Osteoblast (primary cell): ENCODE measurements around the gene CCDC86. TPM values are rescaled to one million over a fixed set of nuclear protein-coding genes. Genes with fewer than 3 reads are reported as not detected.

ENCODE experiments used
- DNase-seq: peaks from one replicate; pipeline ENCODE4 v3.0.0; 2011; ENCODE audit warnings: low spot score, mixed read lengths; ENCODE audit not compliant: insufficient read length; ENCODE audit errors: missing footprints
- H2AFZ ChIP-seq: 2 replicates; pipeline ENCODE4 v1.6.0; 2011; ENCODE audit warnings: mild to moderate bottlenecking, low read length
- H3K27ac ChIP-seq: 2 replicates; pipeline ENCODE4 v1.5.1; 2011; ENCODE audit warnings: mild to moderate bottlenecking, low read depth, low read length, moderate library complexity
- H3K27me3 ChIP-seq: 2 replicates; pipeline ENCODE4 v1.6.0; 2012; ENCODE audit warnings: mild to moderate bottlenecking, control low read depth, inconsistent platforms, low read length, moderate library complexity; ENCODE audit not compliant: insufficient read depth
- H3K36me3 ChIP-seq: 2 replicates; pipeline ENCODE4 v1.5.1; 2011; ENCODE audit warnings: mild to moderate bottlenecking, low read length, control low read depth, moderate library complexity; ENCODE audit not compliant: insufficient read depth
- H3K4me1 ChIP-seq: 2 replicates; pipeline ENCODE4 v1.5.1; 2011; ENCODE audit warnings: mild to moderate bottlenecking, low read length, control low read depth, moderate library complexity; ENCODE audit not compliant: insufficient read depth
- H3K4me2 ChIP-seq: 2 replicates; pipeline ENCODE4 v1.6.0; 2011; ENCODE audit warnings: mild to moderate bottlenecking, low read length; ENCODE audit not compliant: insufficient read depth
- H3K4me3 ChIP-seq: fragments of 200-600 bp; sonication (generic); 3 replicates; pipeline ENCODE4 v1.5.1; 2012; ENCODE audit warnings: mild to moderate bottlenecking, low read length, inconsistent platforms; ENCODE audit not compliant: insufficient read depth
- H3K79me2 ChIP-seq: 2 replicates; pipeline ENCODE4 v1.6.0; 2012; ENCODE audit warnings: mild to moderate bottlenecking, low read length, control low read depth, inconsistent platforms; ENCODE audit not compliant: insufficient read depth
- H3K9me3 ChIP-seq: 2 replicates; pipeline ENCODE4 v1.5.1; 2011; ENCODE audit warnings: low read depth, low read length, control low read depth
- H4K20me1 ChIP-seq: 2 replicates; pipeline ENCODE4 v1.6.0; 2012; ENCODE audit warnings: mild to moderate bottlenecking, low read length, control low read depth; ENCODE audit not compliant: insufficient read depth
- total RNA-seq: library from RNA; depleted of rRNA; stranded (reverse); fragments of >200 nt; gene quantifications from 2 replicates; pipeline ENCODE4 v1.2.3, GENCODE V29; 2012
- TF ChIP-seq, protein P1 (sequence below): IDR thresholded peaks from 2 replicates; pipeline ENCODE4 v1.5.1; 2011; ENCODE audit warnings: mild to moderate bottlenecking, low read depth, low read length, moderate library complexity; ENCODE audit errors: extremely low read depth

CCDC86 gene
- total RNA-seq, 1 donor: 6.2 TPM

DNA sequence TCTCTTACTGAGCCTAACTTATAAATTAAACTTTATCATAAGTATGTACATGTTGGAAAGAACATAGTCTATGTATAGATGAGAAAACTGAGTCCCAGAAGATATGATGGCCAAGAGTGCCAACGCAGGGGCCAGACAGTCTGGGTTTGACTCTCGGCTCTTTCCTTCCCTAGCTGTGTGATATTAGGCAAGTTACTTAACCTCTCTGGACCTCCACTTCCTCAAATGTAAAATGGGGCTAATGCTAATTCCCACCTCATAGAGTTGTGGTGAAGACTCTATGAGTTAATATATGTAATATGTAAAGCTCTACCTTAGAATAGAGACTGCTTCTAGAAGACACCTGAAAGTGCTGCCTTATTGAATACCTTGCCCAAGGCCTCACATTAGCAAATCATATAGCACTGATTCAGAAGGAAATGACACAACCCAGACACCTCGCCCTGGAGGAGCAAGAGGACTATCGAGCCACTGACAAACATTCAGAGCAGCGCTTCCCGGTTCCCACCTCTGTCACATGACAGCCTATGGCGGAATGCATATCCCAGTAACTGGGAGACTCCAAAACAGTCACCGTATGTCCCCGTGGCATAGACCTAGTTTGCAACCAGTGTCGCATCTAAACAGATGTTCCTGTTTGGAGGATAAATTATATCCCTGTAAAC is 11.3 kb upstream of the CCDC86 start:
- no peaks in the 10 kb centered on the region for H3K9me3 ChIP-seq
- peak; percentile 18 for DNase-seq
- peaks cover 37% of the 10 kb centered on the region for H3K27me3 ChIP-seq
- H3K27ac ChIP-seq: no peak overlapping the region
- H3K4me1 ChIP-seq: peaks cover 5% of the 10 kb centered on the region
- TF ChIP-seq, protein P1, sequence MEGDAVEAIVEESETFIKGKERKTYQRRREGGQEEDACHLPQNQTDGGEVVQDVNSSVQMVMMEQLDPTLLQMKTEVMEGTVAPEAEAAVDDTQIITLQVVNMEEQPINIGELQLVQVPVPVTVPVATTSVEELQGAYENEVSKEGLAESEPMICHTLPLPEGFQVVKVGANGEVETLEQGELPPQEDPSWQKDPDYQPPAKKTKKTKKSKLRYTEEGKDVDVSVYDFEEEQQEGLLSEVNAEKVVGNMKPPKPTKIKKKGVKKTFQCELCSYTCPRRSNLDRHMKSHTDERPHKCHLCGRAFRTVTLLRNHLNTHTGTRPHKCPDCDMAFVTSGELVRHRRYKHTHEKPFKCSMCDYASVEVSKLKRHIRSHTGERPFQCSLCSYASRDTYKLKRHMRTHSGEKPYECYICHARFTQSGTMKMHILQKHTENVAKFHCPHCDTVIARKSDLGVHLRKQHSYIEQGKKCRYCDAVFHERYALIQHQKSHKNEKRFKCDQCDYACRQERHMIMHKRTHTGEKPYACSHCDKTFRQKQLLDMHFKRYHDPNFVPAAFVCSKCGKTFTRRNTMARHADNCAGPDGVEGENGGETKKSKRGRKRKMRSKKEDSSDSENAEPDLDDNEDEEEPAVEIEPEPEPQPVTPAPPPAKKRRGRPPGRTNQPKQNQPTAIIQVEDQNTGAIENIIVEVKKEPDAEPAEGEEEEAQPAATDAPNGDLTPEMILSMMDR: no peak
- no peaks in the 10 kb centered on the region for H3K36me3 ChIP-seq
- no peak overlapping the region for H3K4me2 ChIP-seq
- no peak overlapping the region for H3K4me3 ChIP-seq
- no peaks in the 10 kb centered on the region for H3K79me2 ChIP-seq
- peaks cover 4% of the 10 kb centered on the region for H4K20me1 ChIP-seq
- no peak overlapping the region for H2AFZ ChIP-seq

DNA sequence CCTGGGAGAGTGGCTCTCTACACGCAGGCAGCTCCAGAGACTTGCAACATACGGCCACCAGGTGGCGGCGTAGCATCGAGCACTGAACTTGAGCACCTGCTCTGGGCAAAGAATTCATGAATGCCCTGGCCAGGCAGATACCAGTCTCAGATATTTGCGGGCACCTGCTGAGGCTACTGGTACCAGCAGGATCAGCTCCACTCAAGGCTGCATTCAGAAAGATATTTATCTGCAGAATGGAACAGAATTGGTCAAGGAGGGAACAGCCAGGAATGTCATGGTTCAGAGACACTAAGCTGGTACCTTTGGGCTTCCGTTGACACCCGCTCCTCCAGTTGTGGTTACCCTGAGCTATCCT is 10.8 kb upstream of the CCDC86 start:
- H3K27ac ChIP-seq: no peak overlapping the region
- peaks cover 3% of the 10 kb centered on the region for H4K20me1 ChIP-seq
- H3K4me2 ChIP-seq: no peak overlapping the region
- peaks cover 37% of the 10 kb centered on the region for H3K27me3 ChIP-seq
- no peak overlapping the region for H2AFZ ChIP-seq
- TF ChIP-seq, protein P1: peak; percentile 98
- peaks cover 5% of the 10 kb centered on the region for H3K4me1 ChIP-seq
- H3K79me2 ChIP-seq: no peaks in the 10 kb centered on the region
- H3K4me3 ChIP-seq: no peak overlapping the region
- no peaks in the 10 kb centered on the region for H3K36me3 ChIP-seq
- peak; percentile 95 for DNase-seq
- H3K9me3 ChIP-seq: no peaks in the 10 kb centered on the region

DNA sequence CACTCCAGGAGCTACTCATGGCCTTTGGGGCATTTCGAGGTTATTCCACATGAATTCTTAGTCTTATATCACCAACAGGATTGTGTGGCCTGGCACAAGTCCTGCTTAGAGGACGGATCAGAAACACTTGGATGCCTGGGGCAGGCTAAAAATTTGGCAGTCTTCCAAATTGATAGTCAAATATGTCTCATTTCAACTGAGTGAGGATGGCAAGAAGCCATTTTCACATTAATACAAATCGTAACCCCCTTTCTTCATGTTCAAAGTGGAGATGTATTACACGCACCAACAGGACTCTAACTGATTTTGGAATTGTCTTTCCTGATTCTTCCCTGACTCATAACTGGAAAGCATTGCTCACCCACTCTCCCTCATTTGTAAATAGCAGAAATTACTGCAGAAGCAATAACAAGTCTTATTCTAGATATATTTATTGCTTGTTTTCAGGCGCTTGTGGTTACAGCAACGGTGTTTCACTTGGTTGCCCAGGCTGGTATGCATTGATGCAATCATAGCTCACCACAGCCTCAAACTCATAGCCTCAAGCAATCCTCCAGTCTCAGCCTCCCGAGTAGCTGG is 10.3 kb upstream of the CCDC86 start:
- Histone ChIP-seq H3K27ac (no peak overlapping the region), H3K36me3 (no peaks in the 10 kb centered on the region), H4K20me1 (peaks cover 3% of the 10 kb centered on the region), H3K9me3 (no peaks in the 10 kb centered on the region), H3K27me3 (peaks cover 37% of the 10 kb centered on the region), H2AFZ (no peak overlapping the region), H3K4me1 (peaks cover 5% of the 10 kb centered on the region), H3K4me2 (no peak overlapping the region), H3K4me3 (no peak overlapping the region), H3K79me2 (no peaks in the 10 kb centered on the region)
- peak; percentile 72 for DNase-seq
- TF ChIP-seq, protein P1: no peak

DNA sequence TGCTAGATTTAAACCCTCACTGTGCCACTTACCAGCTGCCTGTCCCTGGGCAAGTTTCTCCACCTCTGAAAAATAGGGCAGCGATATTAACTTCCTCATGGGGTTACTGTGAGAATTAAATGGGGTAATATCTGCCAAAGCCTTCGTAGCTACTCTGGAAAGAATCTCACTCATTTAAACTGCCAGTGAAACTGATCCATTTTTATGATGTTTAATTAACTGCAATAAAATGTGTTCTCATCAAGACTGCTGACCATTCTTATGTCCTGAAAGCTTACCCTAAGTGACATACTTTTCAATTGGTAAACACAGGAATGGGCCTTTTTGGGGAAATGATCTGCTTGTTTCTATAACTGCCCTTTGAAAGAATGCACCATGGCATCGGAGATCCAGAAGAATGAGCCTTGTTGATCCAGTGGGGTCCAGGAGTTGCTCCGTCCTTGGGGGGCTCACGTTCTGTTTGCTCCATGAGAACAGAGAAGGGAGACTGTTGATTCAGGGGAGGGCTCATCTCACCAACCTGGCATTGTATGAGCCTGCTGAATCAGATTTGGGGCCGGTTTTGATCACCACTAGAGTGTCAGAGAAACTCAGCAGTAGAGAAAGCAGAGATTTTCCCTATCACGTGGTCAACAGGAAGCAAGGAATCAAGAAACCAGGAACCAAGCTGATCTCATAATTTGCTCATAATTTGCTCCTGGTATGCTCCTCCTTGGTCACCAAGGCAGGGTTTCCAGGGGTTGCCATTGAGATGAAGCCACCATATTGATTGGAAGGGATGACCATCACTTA is 7.0 kb upstream of the CCDC86 start:
- peak; percentile 62 for DNase-seq
- Histone ChIP-seq H3K4me1 (peaks cover 5% of the 10 kb centered on the region), H3K4me3 (no peak overlapping the region), H3K27me3 (peaks cover 32% of the 10 kb centered on the region), H3K79me2 (no peaks in the 10 kb centered on the region), H3K36me3 (no peaks in the 10 kb centered on the region), H3K9me3 (no peaks in the 10 kb centered on the region), H3K4me2 (no peak overlapping the region), H3K27ac (no peak overlapping the region), H2AFZ (no peak overlapping the region), H4K20me1 (peaks cover 3% of the 10 kb centered on the region)
- TF ChIP-seq, protein P1: no peak
